ENCODE measurements around the gene SLAMF9.

The SLAMF9 gene

GRCh38 chr1:159938211-159938852, 15.7 kb downstream of the SLAMF9 start:
- no peak for TF ChIP-seq MAX (IDR thresholded peaks at IDR 0.05; ENCODE audit: low read depth, low read length)
- no peak for TF ChIP-seq CTCF (IDR thresholded peaks at IDR 0.05; ENCODE audit: low read depth, low read length)
- no peak for TF ChIP-seq POLR2A (IDR thresholded peaks at IDR 0.05; ENCODE audit: extremely low read depth, insufficient read length)
- no peak for TF ChIP-seq MYC (IDR thresholded peaks at IDR 0.05; ENCODE audit: low read depth, low read length)
- H3K4me3 ChIP-seq (ENCODE audit: low read depth, low read length), result no peak overlapping the region
- no peak for DNase-seq (ENCODE audit: low read depth)

GRCh38 chr1:159937054-159937750, 16.8 kb downstream of the SLAMF9 start:
- TF ChIP-seq MAX (IDR thresholded peaks at IDR 0.05; ENCODE audit: low read depth, low read length), result no peak
- TF ChIP-seq POLR2A (IDR thresholded peaks at IDR 0.05; ENCODE audit: extremely low read depth, insufficient read length), result no peak
- TF ChIP-seq CTCF (IDR thresholded peaks at IDR 0.05; ENCODE audit: low read depth, low read length), result no peak
- no peak for TF ChIP-seq MYC (IDR thresholded peaks at IDR 0.05; ENCODE audit: low read depth, low read length)
- H3K4me3 ChIP-seq (ENCODE audit: low read depth, low read length), result no peak overlapping the region
- DNase-seq (ENCODE audit: low read depth), result peak; percentile 67

GRCh38 chr1:159936273-159936904, 17.6 kb downstream of the SLAMF9 start:
- H3K4me3 ChIP-seq (ENCODE audit: low read depth, low read length), result no peak overlapping the region

GRCh38 chr1:159935719-159936272, 18.2 kb downstream of the SLAMF9 start:
- TF ChIP-seq POLR2A (IDR thresholded peaks at IDR 0.05; ENCODE audit: extremely low read depth, insufficient read length) (no peak), MAX (IDR thresholded peaks at IDR 0.05; ENCODE audit: low read depth, low read length) (no peak), CTCF (IDR thresholded peaks at IDR 0.05; ENCODE audit: low read depth, low read length) (no peak), MYC (IDR thresholded peaks at IDR 0.05; ENCODE audit: low read depth, low read length) (no peak)
- DNase-seq (ENCODE audit: low read depth), result peak; percentile 53
- H3K4me3 ChIP-seq (ENCODE audit: low read depth, low read length), result no peak overlapping the region

More at GRCh38 chr1:159936273-159936904, 17.6 kb downstream of the SLAMF9 start:
- TF ChIP-seq MAX (IDR thresholded peaks at IDR 0.05; ENCODE audit: low read depth, low read length), result no peak
- TF ChIP-seq POLR2A (IDR thresholded peaks at IDR 0.05; ENCODE audit: extremely low read depth, insufficient read length), result no peak
- TF ChIP-seq CTCF (IDR thresholded peaks at IDR 0.05; ENCODE audit: low read depth, low read length), result peak; percentile 93
- TF ChIP-seq MYC (IDR thresholded peaks at IDR 0.05; ENCODE audit: low read depth, low read length), result no peak
- peak; percentile 71 for DNase-seq (ENCODE audit: low read depth)

GRCh38 chr1:159935305-159935704, 18.7 kb downstream of the SLAMF9 start:
- no peak for TF ChIP-seq MYC (IDR thresholded peaks at IDR 0.05; ENCODE audit: low read depth, low read length)
- TF ChIP-seq POLR2A (IDR thresholded peaks at IDR 0.05; ENCODE audit: extremely low read depth, insufficient read length), result no peak
- TF ChIP-seq CTCF (IDR thresholded peaks at IDR 0.05; ENCODE audit: low read depth, low read length), result no peak
- TF ChIP-seq MAX (IDR thresholded peaks at IDR 0.05; ENCODE audit: low read depth, low read length), result no peak
- no peak overlapping the region for H3K4me3 ChIP-seq (ENCODE audit: low read depth, low read length)
- DNase-seq (ENCODE audit: low read depth), result no peak
